Fibroblast of upper back skin (primary cell): ENCODE measurements around the gene TMPRSS5.
A peak's percentile ranks its signal among the peaks of the same experiment; 100 is the strongest.

Experiments
- DNase-seq: peaks from one replicate; pipeline ENCODE4 v3.0.0-alpha.2; 2013

Gene TMPRSS5

GRCh38 chr11:113667801-113668200, 38.3 kb downstream of the TMPRSS5 start:
- DNase-seq = no peak

- DNase-seq = no peak
Observed at GRCh38 chr11:113666584-113666983, 39.5 kb downstream of the TMPRSS5 start.

DNA sequence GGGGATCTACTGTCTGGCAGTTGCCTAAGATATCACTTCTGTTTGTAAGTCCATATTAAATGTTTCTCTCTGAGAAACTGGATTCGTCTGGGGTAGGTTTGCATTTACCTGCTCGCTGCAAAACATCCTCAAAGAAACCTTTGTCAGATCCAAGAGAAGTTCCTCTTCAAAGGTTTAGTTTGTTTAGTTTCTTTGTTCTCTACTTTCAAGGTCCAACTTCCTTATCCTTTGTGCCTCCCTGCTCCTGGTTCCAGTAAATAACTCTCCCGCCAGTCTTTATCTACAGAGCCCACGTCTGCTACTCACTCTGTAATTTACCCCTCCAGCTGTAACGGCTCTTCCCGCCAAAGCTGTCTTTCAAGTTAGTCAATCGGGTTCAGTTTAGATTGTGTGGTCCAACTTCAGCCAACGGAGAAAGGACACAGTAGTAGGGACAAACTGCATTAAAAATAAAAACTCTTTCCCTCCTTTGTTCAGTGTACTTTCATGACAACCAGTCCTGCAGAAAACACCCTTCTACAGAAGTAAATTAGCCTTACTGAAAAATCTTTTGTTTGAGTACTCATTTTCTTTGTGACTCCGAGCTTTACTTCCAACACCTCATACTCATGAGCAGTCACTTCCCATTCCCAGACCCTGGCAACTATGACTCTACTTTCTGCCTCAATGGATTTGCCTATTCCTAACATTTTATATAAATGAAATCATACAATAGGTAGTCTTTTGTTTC, 41.0 kb downstream of the TMPRSS5 start:
- DNase-seq = no peak

DNA sequence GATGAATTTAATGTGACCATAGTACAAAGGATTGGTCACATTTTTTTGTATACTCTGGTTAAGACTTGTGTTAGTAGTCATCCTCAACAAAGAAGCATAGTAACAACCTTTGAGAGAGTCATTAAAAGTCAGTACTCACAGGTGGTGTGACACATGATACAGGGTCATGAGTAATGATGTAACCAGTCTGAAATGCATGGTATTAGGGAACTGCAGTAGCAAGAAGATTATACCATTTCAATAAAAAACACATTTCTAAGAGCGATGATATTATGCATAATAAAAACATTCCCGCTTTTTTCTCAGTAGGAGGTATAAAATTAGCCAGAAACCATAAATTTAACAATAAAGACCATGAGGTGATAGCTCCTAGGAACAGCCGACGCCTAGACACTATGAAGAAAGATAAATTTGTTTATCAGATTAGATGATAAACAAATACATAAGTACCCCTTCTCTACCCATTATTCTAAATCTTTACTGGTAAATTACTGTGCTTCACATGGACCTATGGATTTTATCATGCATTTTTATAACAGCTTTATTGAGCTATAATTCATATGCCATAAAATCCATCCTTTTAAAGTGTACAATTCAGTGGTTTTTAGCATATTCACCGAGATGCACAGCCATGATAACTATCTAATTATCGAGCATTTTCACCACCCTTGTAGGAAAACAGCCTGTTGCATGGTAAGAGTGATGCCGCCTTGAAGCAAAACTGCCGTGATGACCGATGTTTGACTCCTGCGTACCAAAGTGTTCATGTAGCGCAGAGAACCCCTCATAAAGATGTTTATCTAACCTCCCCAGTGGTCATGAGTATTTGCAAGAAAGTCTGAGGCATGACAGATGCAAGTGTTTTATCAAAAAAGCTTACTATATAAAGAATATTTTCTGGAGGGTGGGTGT, 41.8 kb downstream of the TMPRSS5 start:
- DNase-seq = peak; percentile 67

- DNase-seq = peak; percentile 10
Observed at GRCh38 chr11:113663567-113663966, 42.5 kb downstream of the TMPRSS5 start.

DNA sequence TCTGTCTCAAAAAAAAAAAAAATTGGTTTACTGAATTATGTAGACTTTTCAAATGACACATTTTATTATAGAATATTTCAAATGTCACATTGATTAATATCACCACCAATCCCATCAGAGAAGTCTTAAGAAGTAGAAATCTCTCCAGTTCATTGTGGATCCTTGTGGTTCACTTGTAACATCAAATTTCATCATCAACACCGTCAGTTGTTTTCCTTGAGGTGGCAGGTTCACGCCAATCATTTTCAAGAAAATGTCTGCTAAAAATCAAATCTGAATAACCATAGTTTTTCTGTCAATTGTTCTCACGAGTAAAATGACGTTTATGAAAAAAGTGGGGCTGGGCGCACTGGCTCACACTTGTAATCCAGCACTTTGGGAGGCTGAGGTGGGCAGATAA, 50.3 kb downstream of the TMPRSS5 start:
- DNase-seq = no peak

DNA sequence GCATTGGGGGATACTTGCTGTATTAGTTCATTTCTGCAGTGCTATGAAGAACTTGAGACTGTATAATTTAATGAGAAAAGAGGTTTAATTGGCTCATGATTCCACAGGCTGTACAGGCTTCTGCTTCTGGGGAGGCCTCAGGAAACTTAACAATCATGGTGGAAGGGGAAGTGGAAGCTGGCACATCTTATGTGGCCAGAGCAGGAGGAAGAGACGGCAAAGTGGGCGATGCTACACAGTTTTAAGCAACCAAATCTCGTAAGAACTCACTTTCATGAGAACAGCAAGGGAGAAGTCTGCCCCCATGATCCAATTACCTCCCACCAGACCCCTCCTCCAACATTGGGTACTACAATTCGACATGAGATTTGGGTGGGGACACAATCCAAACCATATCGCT, 55.1 kb downstream of the TMPRSS5 start:
- no peak for DNase-seq

DNA sequence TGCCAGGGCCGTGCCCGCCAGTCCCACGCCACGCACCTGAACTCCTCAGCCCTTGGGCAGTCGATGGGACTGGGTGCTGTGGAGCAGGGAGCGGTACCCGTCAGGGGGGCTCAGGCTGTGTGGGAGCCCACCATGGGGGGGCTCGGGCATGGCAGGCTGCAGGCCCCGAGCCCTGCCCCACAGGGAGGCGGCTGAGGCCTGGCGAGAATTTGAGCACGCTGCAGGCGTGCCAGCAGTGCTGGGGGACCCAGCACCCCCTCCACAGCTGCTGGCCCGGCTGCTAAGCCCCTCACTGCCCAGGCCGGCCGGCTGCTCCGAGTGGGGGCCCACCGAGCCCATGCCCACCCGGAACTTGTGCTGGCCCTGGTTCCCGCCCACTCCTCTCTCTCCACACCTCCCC, 56.8 kb downstream of the TMPRSS5 start:
- no peak for DNase-seq

DNA sequence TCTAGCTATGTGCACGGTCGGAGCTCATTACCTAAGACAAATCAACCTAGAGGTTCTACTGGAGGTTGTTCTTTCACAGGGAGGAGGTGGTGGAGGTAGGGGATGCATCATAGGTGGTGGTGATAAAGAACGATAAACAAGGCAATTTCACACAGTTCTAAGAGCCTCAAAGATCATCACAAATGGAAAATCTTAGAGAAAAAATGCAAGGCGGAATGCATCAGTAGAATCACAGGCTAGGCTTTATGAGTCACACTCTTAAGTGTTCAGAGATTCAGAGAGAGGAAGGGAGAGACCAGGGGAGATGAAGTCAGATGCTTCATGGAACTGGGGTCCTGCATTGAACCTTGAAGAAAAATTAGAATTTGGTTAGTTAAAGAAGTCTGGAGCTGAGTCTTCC, 58.3 kb downstream of the TMPRSS5 start:
- no peak for DNase-seq

DNA sequence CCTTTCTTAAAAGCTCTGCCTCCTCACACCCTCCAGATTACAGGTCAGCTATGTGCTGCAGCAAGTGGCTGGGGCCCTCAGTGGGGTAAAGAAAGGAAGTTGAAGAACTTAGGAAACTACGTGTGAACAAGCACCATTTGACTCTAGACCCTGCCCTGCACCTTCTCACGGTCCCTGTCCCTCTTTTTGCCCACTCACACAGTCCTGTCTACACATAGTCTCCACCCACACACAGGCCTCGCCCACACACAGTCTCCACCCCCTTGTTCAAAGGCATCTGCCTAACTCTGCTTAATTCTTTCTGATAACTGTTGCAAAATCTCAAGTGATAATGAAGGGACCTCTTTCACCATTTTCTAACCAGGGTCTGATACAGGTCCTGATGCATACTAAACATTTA, 59.0 kb downstream of the TMPRSS5 start:
- DNase-seq = no peak

DNA sequence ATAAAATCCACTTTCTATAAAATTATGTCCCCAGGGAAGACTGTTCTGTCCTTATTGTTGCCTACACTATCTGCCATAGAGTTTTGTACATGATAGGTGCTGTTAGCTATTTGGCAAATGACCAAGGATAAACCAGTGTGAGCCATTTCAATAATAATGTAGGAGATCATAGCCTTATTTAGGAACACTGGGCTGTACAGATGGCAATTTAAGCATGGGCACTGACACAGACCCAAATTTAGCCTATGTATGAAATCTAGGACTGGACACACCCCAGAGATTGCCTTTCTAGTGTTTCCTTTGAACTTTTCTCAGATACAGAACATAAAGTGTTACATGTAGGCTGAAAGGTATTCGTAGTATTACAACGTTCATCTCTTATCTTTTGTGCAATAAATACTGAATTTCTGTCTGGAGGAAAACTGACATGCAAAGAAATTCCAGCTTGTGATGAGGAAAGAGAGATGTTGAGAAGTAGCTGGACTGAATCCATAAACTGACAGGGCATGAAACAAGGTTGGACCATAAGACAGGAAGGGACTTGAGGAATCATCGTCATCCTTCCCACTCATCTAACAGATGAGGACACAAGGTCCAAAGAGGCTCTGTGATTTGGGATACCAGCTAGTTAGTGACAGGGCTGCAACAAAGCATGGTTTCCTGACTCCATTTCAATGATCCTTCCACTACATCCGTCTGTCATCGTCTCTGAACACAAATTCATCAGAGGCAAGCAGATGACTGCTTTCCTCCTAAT, 60.3 kb downstream of the TMPRSS5 start:
- DNase-seq = no peak

GRCh38 chr11:113644605-113645004, 61.5 kb downstream of the TMPRSS5 start:
- no peak for DNase-seq

- no peak for DNase-seq
Observed at GRCh38 chr11:113643701-113644100, 62.4 kb downstream of the TMPRSS5 start.

DNA sequence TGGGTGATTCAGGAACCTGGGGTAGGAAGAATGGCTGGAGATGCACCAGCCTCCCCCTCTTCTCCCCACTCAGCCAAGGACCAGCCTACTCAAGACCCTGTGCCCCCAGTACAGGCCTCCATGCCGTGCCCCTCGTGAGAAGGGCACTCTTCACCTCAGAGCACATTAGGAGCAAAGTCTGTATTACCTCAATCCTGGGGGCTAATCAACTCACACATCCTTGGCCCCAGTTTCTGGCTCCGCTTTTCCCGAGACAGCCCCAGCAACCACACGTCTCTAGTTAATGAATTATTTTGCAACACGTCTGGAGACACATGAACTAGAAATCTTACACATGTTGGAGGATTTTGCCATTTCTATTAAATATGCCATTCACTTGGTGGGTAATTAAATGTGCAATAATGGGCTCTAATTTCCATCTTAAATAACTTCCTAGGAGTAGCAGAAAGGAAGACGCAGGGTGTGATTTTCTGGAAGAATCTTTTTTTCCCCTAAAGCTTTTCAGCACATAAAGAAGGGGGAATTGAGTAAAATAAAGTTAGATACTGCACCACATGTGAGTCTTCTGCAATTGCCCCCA, 63.0 kb downstream of the TMPRSS5 start:
- DNase-seq = no peak

DNA sequence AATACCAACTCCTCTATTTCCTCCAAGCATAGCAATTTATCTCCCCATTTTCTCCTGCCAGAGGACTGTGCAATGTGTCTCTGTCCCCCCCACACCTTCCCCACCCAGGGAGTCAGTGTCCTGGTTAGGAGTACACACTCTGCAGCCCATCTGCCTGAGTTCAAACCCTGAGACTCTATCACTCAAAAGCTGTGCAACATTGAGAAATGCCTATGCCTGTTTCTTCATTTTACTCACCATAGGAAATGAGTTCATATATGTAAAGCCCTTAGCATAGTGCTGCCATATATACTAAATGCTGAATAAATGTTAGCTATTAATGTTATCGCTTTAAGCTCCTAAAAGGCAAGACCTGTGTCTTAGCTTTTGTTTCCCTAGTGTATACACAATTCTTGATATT, 64.0 kb downstream of the TMPRSS5 start:
- DNase-seq = no peak

GRCh38 chr11:113638376-113638775, 67.7 kb downstream of the TMPRSS5 start:
- DNase-seq = no peak

DNA sequence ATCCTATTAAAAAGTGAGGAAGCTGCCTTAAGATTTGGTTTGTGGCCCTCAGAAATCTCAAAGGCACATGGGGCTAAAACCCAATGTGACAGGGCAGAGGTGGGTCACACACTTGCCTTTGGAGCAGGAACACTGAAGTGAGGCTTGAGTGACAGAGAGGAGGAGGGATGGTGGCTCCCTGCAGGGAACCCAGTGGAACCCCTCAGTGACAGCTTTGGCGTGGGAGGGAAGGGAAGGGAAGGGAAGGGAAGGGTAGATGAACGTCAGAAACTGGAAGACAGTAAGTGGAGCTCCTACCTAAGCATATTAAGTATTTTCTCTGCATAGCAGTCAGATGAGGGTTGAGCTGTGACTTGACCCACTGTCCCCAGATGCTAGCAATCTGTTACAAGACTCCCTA, 68.5 kb downstream of the TMPRSS5 start:
- DNase-seq = no peak
